ENCODE results near the gene MUC4.

DNA sequence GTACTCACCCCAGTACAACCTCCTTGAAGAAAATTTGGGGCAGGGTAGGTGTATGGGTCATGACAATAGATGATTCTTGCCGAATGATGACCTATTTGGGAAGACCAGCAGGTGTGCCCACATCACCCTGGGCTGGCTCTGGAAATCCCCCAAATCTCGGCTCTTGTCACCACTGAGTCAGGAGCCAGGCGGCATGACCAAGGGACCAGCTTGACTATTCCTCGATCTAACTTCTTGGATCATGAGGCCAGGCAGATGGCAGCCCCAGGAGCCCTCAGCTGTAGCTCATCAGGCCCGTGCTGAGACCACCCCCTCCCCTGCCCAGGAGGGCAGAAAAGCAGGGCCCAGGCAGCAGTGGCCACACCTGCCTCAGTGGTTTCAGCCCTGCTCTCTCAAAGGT lies 9.2 kb upstream of the MUC4 start:
- TF ChIP-seq, protein P1, sequence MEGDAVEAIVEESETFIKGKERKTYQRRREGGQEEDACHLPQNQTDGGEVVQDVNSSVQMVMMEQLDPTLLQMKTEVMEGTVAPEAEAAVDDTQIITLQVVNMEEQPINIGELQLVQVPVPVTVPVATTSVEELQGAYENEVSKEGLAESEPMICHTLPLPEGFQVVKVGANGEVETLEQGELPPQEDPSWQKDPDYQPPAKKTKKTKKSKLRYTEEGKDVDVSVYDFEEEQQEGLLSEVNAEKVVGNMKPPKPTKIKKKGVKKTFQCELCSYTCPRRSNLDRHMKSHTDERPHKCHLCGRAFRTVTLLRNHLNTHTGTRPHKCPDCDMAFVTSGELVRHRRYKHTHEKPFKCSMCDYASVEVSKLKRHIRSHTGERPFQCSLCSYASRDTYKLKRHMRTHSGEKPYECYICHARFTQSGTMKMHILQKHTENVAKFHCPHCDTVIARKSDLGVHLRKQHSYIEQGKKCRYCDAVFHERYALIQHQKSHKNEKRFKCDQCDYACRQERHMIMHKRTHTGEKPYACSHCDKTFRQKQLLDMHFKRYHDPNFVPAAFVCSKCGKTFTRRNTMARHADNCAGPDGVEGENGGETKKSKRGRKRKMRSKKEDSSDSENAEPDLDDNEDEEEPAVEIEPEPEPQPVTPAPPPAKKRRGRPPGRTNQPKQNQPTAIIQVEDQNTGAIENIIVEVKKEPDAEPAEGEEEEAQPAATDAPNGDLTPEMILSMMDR (IDR thresholded peaks at IDR 0.05): no peak
- TF ChIP-seq POLR2A (IDR thresholded peaks at IDR 0.05) (no peak), EP300 (IDR thresholded peaks at IDR 0.05) (no peak)
